Prostate gland (tissue), 2 donors: ENCODE data around the gene ODAD2. TPM values are rescaled to one million over a fixed set of nuclear protein-coding genes. Genes with fewer than 3 reads are reported as not detected.

Experiments used
- DNase-seq: peaks from one replicate; pipeline ENCODE4 v3.0.0-alpha.2; 2019; ENCODE audit warnings: low spot score
- H3K27ac ChIP-seq, 2 donors: fragments of 200-600 bp; sonication (generic); 2 replicates each; pipeline ENCODE4 v1.5.1; 2017 to 2019
- H3K27me3 ChIP-seq: fragments of 200-600 bp; sonication (generic); replicated peaks from 2 replicates; pipeline ENCODE4 v1.5.1; 2019; ENCODE audit not compliant: insufficient read depth
- H3K36me3 ChIP-seq, 2 donors: fragments of 200-600 bp; sonication (generic); 1 replicate in 1 of 2; 2 replicates in 1 of 2; pipeline versions ENCODE4 v1.5.1 to v1.8.1; 2017 to 2019
- H3K4me1 ChIP-seq: fragments of 200-600 bp; sonication (generic); replicated peaks from 2 replicates; pipeline ENCODE4 v1.5.1; 2019
- H3K4me3 ChIP-seq, 2 donors: fragments of 200-600 bp; sonication (generic); 2 replicates each; pipeline ENCODE4 v1.5.1; 2017 to 2019
- H3K9me3 ChIP-seq: fragments of 200-600 bp; sonication (generic); 2 replicates; pipeline ENCODE4 v1.5.1; 2017
- POLR2A ChIP-seq: fragments of 450-650 bp; IDR thresholded peaks from one replicate; pipeline ENCODE4 v1.6.1; 2016; ENCODE audit warnings: antibody characterized with exemption, mild to moderate bottlenecking
- POLR2AphosphoS5 ChIP-seq: sonication (generic); formaldehyde crosslinking; IDR thresholded peaks from one replicate; pipeline ENCODE4 v1.6.1; 2017; ENCODE audit warnings: antibody characterized with exemption
- WGBS: methylation state at CpG from one replicate; pipeline ENCODE4 v1.1.5; 2018; 5-methylcytosine and 5-hydroxymethylcytosine counted together
- intact Hi-C: fragments of 100-400 bp; cut with DNase I; formaldehyde crosslinking; loops from one replicate; pipeline ENCODE4 v1.14.2; 2022
- total RNA-seq, 2 donors: library from RNA; depleted of rRNA; stranded (reverse); fragments of >200 nt; gene quantifications; one replicate each; pipeline ENCODE4 v1.1.0, GENCODE V29; 2016
- TF ChIP-seq, protein P1 (sequence below), 4 experiments: fragments of 200-600 bp in 2 of 4; fragments of 450-650 bp in 2 of 4; sonication (generic) in 2 of 4; IDR thresholded peaks; 1 replicate in 3 of 4; 2 replicates in 1 of 4; pipeline ENCODE4 v1.5.1; 2016 to 2019; ENCODE audit warnings: antibody characterized with exemption in 4 of 4, mild to moderate bottlenecking in 2 of 4, moderate library complexity in 2 of 4

Gene ODAD2
- total RNA-seq, 2 donors from 2014 or later, result 1.3 to 6.6 TPM

- Histone ChIP-seq H3K9me3 (no peaks in the 10 kb centered on the region), H3K27ac (no peak overlapping the region), H3K4me3 (no peak overlapping the region), H3K27me3 (no peaks in the 10 kb centered on the region), H3K36me3 (no peaks in the 10 kb centered on the region), H3K4me1 (no peaks in the 10 kb centered on the region)
- 74% methylated on average over 9 of the region's 9 CpGs for WGBS
- intact Hi-C loops, result no loop called here
- DNase-seq, result no peak
- TF ChIP-seq, protein P1, sequence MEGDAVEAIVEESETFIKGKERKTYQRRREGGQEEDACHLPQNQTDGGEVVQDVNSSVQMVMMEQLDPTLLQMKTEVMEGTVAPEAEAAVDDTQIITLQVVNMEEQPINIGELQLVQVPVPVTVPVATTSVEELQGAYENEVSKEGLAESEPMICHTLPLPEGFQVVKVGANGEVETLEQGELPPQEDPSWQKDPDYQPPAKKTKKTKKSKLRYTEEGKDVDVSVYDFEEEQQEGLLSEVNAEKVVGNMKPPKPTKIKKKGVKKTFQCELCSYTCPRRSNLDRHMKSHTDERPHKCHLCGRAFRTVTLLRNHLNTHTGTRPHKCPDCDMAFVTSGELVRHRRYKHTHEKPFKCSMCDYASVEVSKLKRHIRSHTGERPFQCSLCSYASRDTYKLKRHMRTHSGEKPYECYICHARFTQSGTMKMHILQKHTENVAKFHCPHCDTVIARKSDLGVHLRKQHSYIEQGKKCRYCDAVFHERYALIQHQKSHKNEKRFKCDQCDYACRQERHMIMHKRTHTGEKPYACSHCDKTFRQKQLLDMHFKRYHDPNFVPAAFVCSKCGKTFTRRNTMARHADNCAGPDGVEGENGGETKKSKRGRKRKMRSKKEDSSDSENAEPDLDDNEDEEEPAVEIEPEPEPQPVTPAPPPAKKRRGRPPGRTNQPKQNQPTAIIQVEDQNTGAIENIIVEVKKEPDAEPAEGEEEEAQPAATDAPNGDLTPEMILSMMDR (IDR thresholded peaks at IDR 0.05), result no peak
- peak; percentile 15 for TF ChIP-seq POLR2AphosphoS5
Observed at GRCh38 chr10:27819781-27820531, 178.9 kb downstream of the ODAD2 start.

DNA sequence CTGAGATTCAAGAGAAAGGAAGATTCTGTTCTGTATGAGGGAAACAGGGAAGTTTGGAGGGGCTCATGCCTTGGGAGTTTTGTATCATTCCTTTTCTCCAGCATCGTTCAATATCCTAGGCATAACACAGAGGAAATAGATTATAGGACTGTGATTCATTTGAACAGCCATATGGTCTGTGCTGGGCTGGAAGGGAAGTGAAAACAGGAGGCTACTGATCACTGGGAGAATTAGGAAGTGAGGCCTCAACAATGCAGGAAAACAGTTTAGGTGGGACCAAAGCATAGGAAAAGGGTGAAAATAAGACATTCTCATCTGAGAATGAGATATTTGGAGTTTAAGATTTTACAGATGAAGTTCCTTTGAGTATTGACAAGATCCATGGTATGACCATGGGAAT, 182.6 kb downstream of the ODAD2 start:
- intact Hi-C loops, result no loop called here
- H3K27ac ChIP-seq, result no peak overlapping the region
- no peaks in the 10 kb centered on the region for H3K36me3 ChIP-seq
- H3K9me3 ChIP-seq, result no peaks in the 10 kb centered on the region
- H3K27me3 ChIP-seq, result no peaks in the 10 kb centered on the region
- H3K4me3 ChIP-seq, result no peak overlapping the region
- DNase-seq, result no peak
- TF ChIP-seq, protein P1 (IDR thresholded peaks at IDR 0.05), result no peak
- TF ChIP-seq POLR2A (no peak), POLR2AphosphoS5 (no peak)
- 71% methylated on average over 1 of the region's 1 CpG for WGBS
- H3K4me1 ChIP-seq, result no peaks in the 10 kb centered on the region

DNA sequence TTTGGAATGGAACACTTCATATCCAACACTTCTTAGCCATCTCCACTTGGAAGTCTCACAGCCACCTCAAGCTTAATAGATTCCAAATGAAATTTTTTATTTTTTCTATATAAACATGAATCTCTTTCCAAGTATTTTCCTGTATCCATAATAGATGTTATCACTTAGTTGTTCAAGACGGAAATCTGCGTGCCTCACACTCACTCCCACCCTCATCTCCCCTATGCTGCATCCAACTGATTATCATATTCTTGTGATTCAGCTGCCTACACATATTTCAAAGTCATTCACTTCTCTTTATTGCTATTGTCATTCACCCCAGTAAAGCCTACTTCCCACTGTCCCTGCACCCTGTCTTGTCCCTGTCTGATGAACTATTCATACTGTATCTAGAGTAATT, 183.0 kb downstream of the ODAD2 start:
- TF ChIP-seq POLR2A, result no peak
- no peak for TF ChIP-seq POLR2AphosphoS5
- TF ChIP-seq, protein P1 (IDR thresholded peaks at IDR 0.05), result no peak
- DNase-seq, result no peak
- WGBS, result 65% methylated on average over 2 of the region's 2 CpGs
- no peaks in the 10 kb centered on the region for H3K9me3 ChIP-seq
- no peak overlapping the region for H3K4me3 ChIP-seq
- H3K27ac ChIP-seq, result no peak overlapping the region
- intact Hi-C loops, result no loop called here
- H3K36me3 ChIP-seq, result no peaks in the 10 kb centered on the region
- no peaks in the 10 kb centered on the region for H3K4me1 ChIP-seq
- no peaks in the 10 kb centered on the region for H3K27me3 ChIP-seq

DNA sequence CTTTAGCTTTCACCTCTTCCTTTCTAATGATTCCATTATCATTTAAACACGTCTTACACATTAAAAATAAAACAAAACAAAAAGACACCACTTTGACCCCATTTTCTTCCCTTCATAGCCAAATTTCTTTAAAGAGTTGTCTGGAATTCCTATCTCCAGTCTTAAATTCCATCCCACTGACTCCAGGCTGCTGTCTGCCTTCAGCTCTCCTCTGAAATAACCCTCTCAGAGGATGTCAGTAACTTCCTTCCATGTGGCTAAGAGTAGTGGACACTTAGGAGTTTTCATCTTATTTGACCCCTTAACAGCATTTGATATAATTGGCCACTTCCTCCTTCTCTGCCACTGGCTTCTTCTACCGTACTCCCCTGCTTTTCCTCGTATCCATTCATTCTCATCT, 183.6 kb downstream of the ODAD2 start:
- intact Hi-C loops, result no loop called here
- no peak overlapping the region for H3K4me3 ChIP-seq
- no peaks in the 10 kb centered on the region for H3K9me3 ChIP-seq
- H3K27ac ChIP-seq, result no peak overlapping the region
- 63% methylated on average over 3 of the region's 3 CpGs for WGBS
- no peaks in the 10 kb centered on the region for H3K27me3 ChIP-seq
- H3K4me1 ChIP-seq, result no peaks in the 10 kb centered on the region
- no peak for DNase-seq
- no peaks in the 10 kb centered on the region for H3K36me3 ChIP-seq
- TF ChIP-seq POLR2A, result no peak
- TF ChIP-seq POLR2AphosphoS5, result no peak
- TF ChIP-seq, protein P1 (IDR thresholded peaks at IDR 0.05), result no peak

GRCh38 chr10:27805180-27805579, 193.7 kb downstream of the ODAD2 start:
- WGBS, result 59% methylated on average over 4 of the region's 4 CpGs
- no peaks in the 10 kb centered on the region for H3K27me3 ChIP-seq
- H3K9me3 ChIP-seq, result no peaks in the 10 kb centered on the region
- TF ChIP-seq, protein P1 (IDR thresholded peaks at IDR 0.05), result no peak
- TF ChIP-seq POLR2A (no peak), POLR2AphosphoS5 (no peak)
- H3K4me1 ChIP-seq, result no peaks in the 10 kb centered on the region
- no peak for DNase-seq
- no peaks in the 10 kb centered on the region for H3K36me3 ChIP-seq
- peak overlapping the region; percentile 39 to 48 for H3K27ac ChIP-seq
- no peak overlapping the region for H3K4me3 ChIP-seq
- intact Hi-C loops, result no loop called here
